ENCODE measurements around the gene BTBD9.

DNA sequence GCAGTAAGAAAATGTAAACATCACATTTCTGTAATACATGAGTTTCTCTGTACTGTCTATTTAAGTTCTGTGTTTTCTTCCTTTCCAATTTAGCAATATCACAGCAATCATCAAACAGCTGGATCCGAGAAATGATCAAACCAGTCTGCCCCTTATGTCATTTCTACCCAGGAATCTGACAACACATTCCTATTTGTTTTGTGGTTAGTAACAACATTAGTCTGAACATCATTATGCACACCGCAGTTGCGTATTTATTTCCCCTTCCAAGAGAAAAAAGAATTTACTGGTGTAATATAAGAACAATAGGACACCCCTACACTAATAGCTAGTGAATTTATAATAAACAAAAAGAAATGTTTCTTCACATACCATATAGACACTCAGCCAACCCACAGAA is 179.5 kb downstream of the BTBD9 start:
- TF ChIP-seq, protein P1, sequence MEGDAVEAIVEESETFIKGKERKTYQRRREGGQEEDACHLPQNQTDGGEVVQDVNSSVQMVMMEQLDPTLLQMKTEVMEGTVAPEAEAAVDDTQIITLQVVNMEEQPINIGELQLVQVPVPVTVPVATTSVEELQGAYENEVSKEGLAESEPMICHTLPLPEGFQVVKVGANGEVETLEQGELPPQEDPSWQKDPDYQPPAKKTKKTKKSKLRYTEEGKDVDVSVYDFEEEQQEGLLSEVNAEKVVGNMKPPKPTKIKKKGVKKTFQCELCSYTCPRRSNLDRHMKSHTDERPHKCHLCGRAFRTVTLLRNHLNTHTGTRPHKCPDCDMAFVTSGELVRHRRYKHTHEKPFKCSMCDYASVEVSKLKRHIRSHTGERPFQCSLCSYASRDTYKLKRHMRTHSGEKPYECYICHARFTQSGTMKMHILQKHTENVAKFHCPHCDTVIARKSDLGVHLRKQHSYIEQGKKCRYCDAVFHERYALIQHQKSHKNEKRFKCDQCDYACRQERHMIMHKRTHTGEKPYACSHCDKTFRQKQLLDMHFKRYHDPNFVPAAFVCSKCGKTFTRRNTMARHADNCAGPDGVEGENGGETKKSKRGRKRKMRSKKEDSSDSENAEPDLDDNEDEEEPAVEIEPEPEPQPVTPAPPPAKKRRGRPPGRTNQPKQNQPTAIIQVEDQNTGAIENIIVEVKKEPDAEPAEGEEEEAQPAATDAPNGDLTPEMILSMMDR (optimal IDR thresholded peaks at IDR 0.05 in 1 of 3, IDR thresholded peaks at IDR 0.05 in 1 of 3, conservative IDR thresholded peaks at IDR 0.05 in 1 of 3; ENCODE audit: extremely low read depth in 1 of 3, insufficient read depth in 2 of 3, low read length in 3 of 3), result no peak
- TF ChIP-seq EZH2 (IDR thresholded peaks at IDR 0.05; ENCODE audit: low read length), result no peak
